Measurements from ENCODE around the gene TTC6. TPM values are rescaled to one million over a fixed set of nuclear protein-coding genes. Genes with fewer than 3 reads are reported as not detected.
"Not testable (repeated sequence)": the region's sequence is repeated elsewhere in the genome, so short reads cannot be mapped to it uniquely, and the experiment has no call there.

TTC6 gene
- total RNA-seq, 1 donor from 2014 or later: not detected

DNA sequence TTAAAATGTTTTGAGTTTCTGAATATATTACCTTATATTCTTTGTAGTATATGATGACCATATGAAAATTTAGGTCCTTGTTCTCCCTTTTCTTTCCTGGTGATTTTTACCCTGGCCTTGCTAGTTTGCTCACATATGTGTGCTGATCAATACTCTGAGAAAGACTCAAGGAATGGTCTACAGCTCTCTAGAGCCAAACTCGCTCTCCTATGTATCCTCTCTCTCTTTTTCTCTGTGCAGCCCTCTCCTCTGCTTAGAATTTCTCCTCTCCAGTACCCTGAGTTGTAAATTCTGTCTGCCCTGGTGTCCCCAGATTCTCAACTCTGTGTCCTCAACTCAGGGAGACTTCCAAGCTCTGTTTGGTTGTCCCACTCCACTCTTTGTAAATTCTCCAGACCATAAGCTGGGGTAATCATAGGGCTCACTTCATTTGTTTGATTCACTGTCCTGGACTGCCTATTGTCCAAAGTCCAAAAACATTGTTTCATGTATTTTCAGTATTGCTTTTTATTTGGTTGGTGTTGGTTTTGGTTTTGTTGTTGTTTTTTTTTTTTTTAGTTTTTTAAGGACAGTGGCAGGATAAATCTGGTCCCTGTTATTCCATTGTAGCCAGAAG, 41.4 kb upstream of the TTC6 start:
- DNase-seq (ENCODE audit: low spot score): no peak
- H3K9me3 Mint-ChIP-seq (ENCODE audit: low read depth): peaks cover 17% of the 10 kb centered on the region
- peaks cover 10% of the 10 kb centered on the region for H3K36me3 Mint-ChIP-seq (ENCODE audit: low read depth)
- no peak overlapping the region for H3K4me3 Mint-ChIP-seq (ENCODE audit: unreplicated experiment)
- TF ChIP-seq, protein P1, sequence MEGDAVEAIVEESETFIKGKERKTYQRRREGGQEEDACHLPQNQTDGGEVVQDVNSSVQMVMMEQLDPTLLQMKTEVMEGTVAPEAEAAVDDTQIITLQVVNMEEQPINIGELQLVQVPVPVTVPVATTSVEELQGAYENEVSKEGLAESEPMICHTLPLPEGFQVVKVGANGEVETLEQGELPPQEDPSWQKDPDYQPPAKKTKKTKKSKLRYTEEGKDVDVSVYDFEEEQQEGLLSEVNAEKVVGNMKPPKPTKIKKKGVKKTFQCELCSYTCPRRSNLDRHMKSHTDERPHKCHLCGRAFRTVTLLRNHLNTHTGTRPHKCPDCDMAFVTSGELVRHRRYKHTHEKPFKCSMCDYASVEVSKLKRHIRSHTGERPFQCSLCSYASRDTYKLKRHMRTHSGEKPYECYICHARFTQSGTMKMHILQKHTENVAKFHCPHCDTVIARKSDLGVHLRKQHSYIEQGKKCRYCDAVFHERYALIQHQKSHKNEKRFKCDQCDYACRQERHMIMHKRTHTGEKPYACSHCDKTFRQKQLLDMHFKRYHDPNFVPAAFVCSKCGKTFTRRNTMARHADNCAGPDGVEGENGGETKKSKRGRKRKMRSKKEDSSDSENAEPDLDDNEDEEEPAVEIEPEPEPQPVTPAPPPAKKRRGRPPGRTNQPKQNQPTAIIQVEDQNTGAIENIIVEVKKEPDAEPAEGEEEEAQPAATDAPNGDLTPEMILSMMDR (IDR thresholded peaks at IDR 0.05): no peak
- peaks cover 3% of the 10 kb centered on the region for H3K4me1 Mint-ChIP-seq (ENCODE audit: low read depth)
- no peaks in the 10 kb centered on the region for H3K27me3 Mint-ChIP-seq (ENCODE audit: low read depth)
- H3K27ac Mint-ChIP-seq (ENCODE audit: unreplicated experiment): no peak overlapping the region

DNA sequence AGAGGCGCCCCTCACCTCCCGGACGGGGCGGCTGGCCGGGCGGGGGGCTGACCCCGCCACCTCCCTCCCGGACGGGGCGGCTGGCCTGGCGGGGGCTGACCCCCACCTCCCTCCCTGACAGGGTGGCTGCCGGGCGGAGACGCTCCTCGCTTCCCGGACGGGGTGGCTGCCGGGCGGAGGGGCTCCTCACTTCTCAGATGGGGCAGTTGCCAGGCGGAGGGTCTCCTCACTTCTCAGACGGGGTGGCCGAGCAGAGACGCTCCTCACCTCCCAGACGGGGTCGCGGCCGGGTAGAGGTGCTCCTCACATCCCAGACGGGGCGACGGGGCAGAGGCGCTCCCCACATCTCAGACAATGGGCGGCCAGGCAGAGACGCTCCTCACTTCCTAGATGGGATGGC, 39.8 kb upstream of the TTC6 start:
- DNase-seq (ENCODE audit: low spot score); H3K4me1 Mint-ChIP-seq (ENCODE audit: low read depth); H3K36me3 Mint-ChIP-seq (ENCODE audit: low read depth); H3K27ac Mint-ChIP-seq (ENCODE audit: unreplicated experiment); H3K27me3 Mint-ChIP-seq (ENCODE audit: low read depth); H3K4me3 Mint-ChIP-seq (ENCODE audit: unreplicated experiment): not testable (repeated sequence)
- peaks cover 17% of the 10 kb centered on the region for H3K9me3 Mint-ChIP-seq (ENCODE audit: low read depth)

DNA sequence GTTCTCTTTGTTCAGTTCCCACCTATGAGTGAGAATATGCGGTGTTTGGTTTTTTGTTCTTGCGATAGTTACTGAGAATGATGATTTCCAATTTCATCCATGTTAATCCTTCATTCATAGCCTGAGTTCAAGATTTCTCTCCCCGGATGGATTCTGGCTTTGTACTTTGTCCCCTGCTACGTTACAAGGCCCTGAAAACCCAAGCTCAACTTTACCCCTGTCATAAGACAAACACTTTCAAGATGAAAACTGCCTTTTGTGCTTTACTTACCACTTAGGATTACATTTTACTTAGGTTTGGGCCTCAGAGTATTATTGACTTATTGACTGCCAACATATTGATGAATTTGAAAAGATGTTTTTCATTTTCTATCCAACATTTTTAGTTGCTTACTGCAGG, 36.7 kb upstream of the TTC6 start:
- no peaks in the 10 kb centered on the region for H3K27me3 Mint-ChIP-seq (ENCODE audit: low read depth)
- TF ChIP-seq, protein P1 (IDR thresholded peaks at IDR 0.05): no peak

DNA sequence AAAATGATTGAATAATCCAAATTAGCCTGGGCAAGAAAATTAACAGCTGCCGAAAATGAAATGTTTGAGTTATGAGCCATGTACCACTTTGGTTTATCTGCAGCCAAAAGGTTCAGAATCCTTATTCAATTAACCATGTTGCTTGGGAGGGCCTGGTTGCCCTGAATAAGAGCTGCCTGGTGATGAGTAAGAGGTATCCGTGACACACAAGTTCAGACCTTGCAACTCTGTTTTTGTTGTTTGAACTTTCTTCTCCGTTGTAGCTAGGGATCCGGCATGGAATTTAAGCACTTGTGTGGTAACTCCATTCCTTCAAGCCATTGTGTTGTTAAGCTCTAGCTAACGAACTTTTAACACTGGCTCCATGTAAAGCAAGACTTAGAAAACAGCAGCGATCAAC, 36.0 kb upstream of the TTC6 start:
- Mint-ChIP-seq H3K36me3 (ENCODE audit: low read depth) (peaks cover 2% of the 10 kb centered on the region), H3K4me1 (ENCODE audit: low read depth) (no peaks in the 10 kb centered on the region), H3K27ac (ENCODE audit: unreplicated experiment) (no peak overlapping the region), H3K4me3 (ENCODE audit: unreplicated experiment) (no peak overlapping the region), H3K27me3 (ENCODE audit: low read depth) (no peaks in the 10 kb centered on the region), H3K9me3 (ENCODE audit: low read depth) (peaks cover 3% of the 10 kb centered on the region)
- TF ChIP-seq, protein P1 (IDR thresholded peaks at IDR 0.05): no peak
- no peak for DNase-seq (ENCODE audit: low spot score)

More for the DNA sequence above, 36.7 kb upstream of the TTC6 start:
- H3K9me3 Mint-ChIP-seq (ENCODE audit: low read depth): peaks cover 6% of the 10 kb centered on the region
- H3K36me3 Mint-ChIP-seq (ENCODE audit: low read depth): peaks cover 2% of the 10 kb centered on the region
- DNase-seq (ENCODE audit: low spot score): no peak
- no peaks in the 10 kb centered on the region for H3K4me1 Mint-ChIP-seq (ENCODE audit: low read depth)
- H3K27ac Mint-ChIP-seq (ENCODE audit: unreplicated experiment): no peak overlapping the region
- no peak overlapping the region for H3K4me3 Mint-ChIP-seq (ENCODE audit: unreplicated experiment)

DNA sequence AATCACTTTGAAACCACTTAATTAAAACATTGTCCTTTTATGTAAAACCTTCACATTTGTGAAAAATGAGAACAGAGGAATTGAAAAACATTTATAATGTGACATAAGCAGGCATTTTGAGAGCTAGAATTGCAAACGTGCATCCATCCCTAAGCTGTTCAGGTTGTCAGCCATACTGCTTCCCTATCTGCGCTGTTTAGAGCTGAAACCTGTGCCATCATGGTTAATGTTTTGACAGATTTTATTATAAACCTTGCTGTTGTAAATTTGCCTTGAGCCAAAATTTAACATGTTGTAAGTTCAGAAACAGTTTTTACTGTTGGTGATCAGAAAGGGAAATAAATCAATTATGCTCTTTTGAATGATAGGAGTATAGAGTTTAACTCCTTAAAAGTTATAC, 32.2 kb upstream of the TTC6 start:
- no peaks in the 10 kb centered on the region for H3K4me1 Mint-ChIP-seq (ENCODE audit: low read depth)
- H3K36me3 Mint-ChIP-seq (ENCODE audit: low read depth): no peaks in the 10 kb centered on the region
- DNase-seq (ENCODE audit: low spot score): no peak
- no peak overlapping the region for H3K4me3 Mint-ChIP-seq (ENCODE audit: unreplicated experiment)
- TF ChIP-seq, protein P1 (IDR thresholded peaks at IDR 0.05): no peak
- H3K9me3 Mint-ChIP-seq (ENCODE audit: low read depth): no peaks in the 10 kb centered on the region
- H3K27ac Mint-ChIP-seq (ENCODE audit: unreplicated experiment): no peak overlapping the region
- H3K27me3 Mint-ChIP-seq (ENCODE audit: low read depth): no peaks in the 10 kb centered on the region

DNA sequence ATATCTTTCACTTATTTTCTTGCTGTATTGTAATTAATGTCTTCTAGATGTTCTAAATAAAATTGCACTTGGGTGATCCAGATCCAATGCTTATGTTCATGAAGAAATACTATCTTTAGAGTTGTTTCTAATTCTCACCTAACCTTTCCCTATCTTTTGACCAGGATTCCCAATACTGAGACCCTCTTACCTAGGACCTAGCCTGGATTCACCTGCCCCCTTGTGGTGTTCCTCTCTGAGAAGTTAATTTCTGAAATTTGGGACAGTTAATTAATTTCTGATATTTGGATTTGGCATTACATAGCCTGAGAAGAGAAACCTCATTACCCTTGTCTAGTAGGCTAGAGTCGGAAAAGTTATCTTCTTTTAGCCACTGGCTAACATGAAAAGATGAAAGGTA, 29.9 kb upstream of the TTC6 start:
- TF ChIP-seq, protein P1 (IDR thresholded peaks at IDR 0.05): peak; percentile 67
- DNase-seq (ENCODE audit: low spot score): no peak
- no peak overlapping the region for H3K27ac Mint-ChIP-seq (ENCODE audit: unreplicated experiment)
- no peaks in the 10 kb centered on the region for H3K27me3 Mint-ChIP-seq (ENCODE audit: low read depth)
- peaks cover 2% of the 10 kb centered on the region for H3K36me3 Mint-ChIP-seq (ENCODE audit: low read depth)
- H3K4me3 Mint-ChIP-seq (ENCODE audit: unreplicated experiment): no peak overlapping the region
- no peaks in the 10 kb centered on the region for H3K4me1 Mint-ChIP-seq (ENCODE audit: low read depth)
- no peaks in the 10 kb centered on the region for H3K9me3 Mint-ChIP-seq (ENCODE audit: low read depth)

All from chondrocyte (in vitro differentiated cells).